GM19099 (cell line): Measurements from ENCODE around the gene TRA2A.

Experiments used
- POLR2A ChIP-seq: IDR thresholded peaks from 3 replicates; pipeline ENCODE4 v1.6.1; 2011; ENCODE audit warnings: low read depth; ENCODE audit not compliant: insufficient read length; ENCODE audit errors: extremely low read depth

Gene TRA2A

GRCh38 chr7:23531794-23532489 is at the start of gene TRA2A:
TSS of gene TRA2A (minus strand) at chr7:23531981. CDS start at chr7:23531824, 157 bp downstream.
- TF ChIP-seq POLR2A, result peak; percentile 98

- TF ChIP-seq POLR2A, result no peak
These were observed 38.9 kb upstream of the TRA2A start for GRCh38 chr7:23570592-23571200.

- TF ChIP-seq POLR2A, result no peak
These were observed 26.5 kb upstream of the TRA2A start for GRCh38 chr7:23558303-23558702.

GRCh38 chr7:23547662-23548061 is 15.9 kb upstream of the TRA2A start:
- no peak for TF ChIP-seq POLR2A

GRCh38 chr7:23546897-23547572 is 15.3 kb upstream of the TRA2A start:
- TF ChIP-seq POLR2A, result no peak

GRCh38 chr7:23545493-23545892 is 13.7 kb upstream of the TRA2A start:
- TF ChIP-seq POLR2A, result no peak

GRCh38 chr7:23544913-23545354 is 13.2 kb upstream of the TRA2A start:
- TF ChIP-seq POLR2A, result no peak

- no peak for TF ChIP-seq POLR2A
These were observed 11.0 kb upstream of the TRA2A start for GRCh38 chr7:23542752-23543151.

- TF ChIP-seq POLR2A, result no peak
These were observed 7.7 kb upstream of the TRA2A start for GRCh38 chr7:23539494-23539907.

- TF ChIP-seq POLR2A, result no peak
These were observed 6.5 kb upstream of the TRA2A start for GRCh38 chr7:23538301-23538700.

GRCh38 chr7:23533238-23533604 is 1.4 kb upstream of the TRA2A start:
- TF ChIP-seq POLR2A, result no peak

- TF ChIP-seq POLR2A, result no peak
These were observed 883 bp upstream of the TRA2A start for GRCh38 chr7:23532490-23533237.

GRCh38 chr7:23531050-23531793 is 559 bp downstream of the TRA2A start:
- peak; percentile 20 for TF ChIP-seq POLR2A

GRCh38 chr7:23530405-23530804 is 1.4 kb downstream of the TRA2A start:
- TF ChIP-seq POLR2A, result no peak
